Measurements from ENCODE around the gene ITPR2.

The ITPR2 gene

GRCh38 chr12:26347300-26347699 lies 485.7 kb downstream of the ITPR2 start:
- H3K79me2 ChIP-seq (ENCODE audit: low read length), result no peaks in the 10 kb centered on the region
- no peak for TF ChIP-seq EZH2 (optimal IDR thresholded peaks at IDR 0.05; ENCODE audit: low read depth, low read length)
- TF ChIP-seq CTCF (IDR thresholded peaks at IDR 0.05; ENCODE audit: low read length), result no peak
- no peak for TF ChIP-seq EZH2phosphoT487 (IDR thresholded peaks at IDR 0.05; ENCODE audit: low read length)
- DNase-seq, result no peak

GRCh38 chr12:26346736-26347135 lies 486.3 kb downstream of the ITPR2 start:
- Histone ChIP-seq H3K9ac (ENCODE audit: low read length) (no peak overlapping the region), H3K27ac (ENCODE audit: low read length) (no peak overlapping the region), H3K9me2 (replicated peaks; ENCODE audit: insufficient read depth, low read length) (no peaks in the 10 kb centered on the region), H3K79me2 (ENCODE audit: low read length) (no peaks in the 10 kb centered on the region), H3F3A (ENCODE audit: insufficient read depth, low read length) (no peaks in the 10 kb centered on the region), H3K36me3 (replicated peaks; ENCODE audit: insufficient read depth, low read length) (no peaks in the 10 kb centered on the region), H3K4me1 (ENCODE audit: low read length) (no peaks in the 10 kb centered on the region), H3K4me3 (ENCODE audit: low read length) (no peak overlapping the region), H3K27me3 (replicated peaks; ENCODE audit: insufficient read depth, low read length) (no peaks in the 10 kb centered on the region), H4K20me1 (ENCODE audit: insufficient read depth, low read length) (no peaks in the 10 kb centered on the region), H3K9me3 (replicated peaks; ENCODE audit: insufficient read depth, low read length) (no peaks in the 10 kb centered on the region), H2AFZ (ENCODE audit: low read length) (no peak overlapping the region), H3K4me2 (ENCODE audit: low read depth, low read length) (no peak overlapping the region)
- no peak for DNase-seq
- no peak for TF ChIP-seq CTCF (IDR thresholded peaks at IDR 0.05; ENCODE audit: low read length)
- no peak for TF ChIP-seq EZH2phosphoT487 (IDR thresholded peaks at IDR 0.05; ENCODE audit: low read length)
- TF ChIP-seq EZH2 (optimal IDR thresholded peaks at IDR 0.05; ENCODE audit: low read depth, low read length), result no peak

More at GRCh38 chr12:26347300-26347699, 485.7 kb downstream of the ITPR2 start:
- Histone ChIP-seq H3K4me2 (ENCODE audit: low read depth, low read length) (no peak overlapping the region), H3K9me2 (replicated peaks; ENCODE audit: insufficient read depth, low read length) (no peaks in the 10 kb centered on the region), H2AFZ (ENCODE audit: low read length) (no peak overlapping the region), H3K27ac (ENCODE audit: low read length) (no peak overlapping the region), H3K36me3 (replicated peaks; ENCODE audit: insufficient read depth, low read length) (no peaks in the 10 kb centered on the region), H4K20me1 (ENCODE audit: insufficient read depth, low read length) (no peaks in the 10 kb centered on the region), H3K9me3 (replicated peaks; ENCODE audit: insufficient read depth, low read length) (no peaks in the 10 kb centered on the region), H3K27me3 (replicated peaks; ENCODE audit: insufficient read depth, low read length) (no peaks in the 10 kb centered on the region), H3K9ac (ENCODE audit: low read length) (no peak overlapping the region), H3K4me1 (ENCODE audit: low read length) (no peaks in the 10 kb centered on the region), H3F3A (ENCODE audit: insufficient read depth, low read length) (no peaks in the 10 kb centered on the region), H3K4me3 (ENCODE audit: low read length) (no peak overlapping the region)

- H4K20me1 ChIP-seq (ENCODE audit: insufficient read depth, low read length), result no peaks in the 10 kb centered on the region
- no peaks in the 10 kb centered on the region for H3K9me3 ChIP-seq (replicated peaks; ENCODE audit: insufficient read depth, low read length)
- no peaks in the 10 kb centered on the region for H3K36me3 ChIP-seq (replicated peaks; ENCODE audit: insufficient read depth, low read length)
- no peak for DNase-seq
- no peaks in the 10 kb centered on the region for H3F3A ChIP-seq (ENCODE audit: insufficient read depth, low read length)
- no peak overlapping the region for H3K4me3 ChIP-seq (ENCODE audit: low read length)
- TF ChIP-seq EZH2phosphoT487 (IDR thresholded peaks at IDR 0.05; ENCODE audit: low read length) (no peak), CTCF (IDR thresholded peaks at IDR 0.05; ENCODE audit: low read length) (no peak), EZH2 (optimal IDR thresholded peaks at IDR 0.05; ENCODE audit: low read depth, low read length) (no peak)
- H2AFZ ChIP-seq (ENCODE audit: low read length), result no peak overlapping the region
- no peaks in the 10 kb centered on the region for H3K79me2 ChIP-seq (ENCODE audit: low read length)
- H3K4me1 ChIP-seq (ENCODE audit: low read length), result no peaks in the 10 kb centered on the region
- no peak overlapping the region for H3K9ac ChIP-seq (ENCODE audit: low read length)
- no peak overlapping the region for H3K4me2 ChIP-seq (ENCODE audit: low read depth, low read length)
- no peaks in the 10 kb centered on the region for H3K27me3 ChIP-seq (replicated peaks; ENCODE audit: insufficient read depth, low read length)
- no peak overlapping the region for H3K27ac ChIP-seq (ENCODE audit: low read length)
- no peaks in the 10 kb centered on the region for H3K9me2 ChIP-seq (replicated peaks; ENCODE audit: insufficient read depth, low read length)
Measured at GRCh38 chr12:26345471-26346003, 487.5 kb downstream of the ITPR2 start.

All from MM.1S (cell line).